ENCODE data around the gene KLK12. TPM values are rescaled to one million over a fixed set of nuclear protein-coding genes. Genes with fewer than 3 reads are reported as not detected.

Gene KLK12
- total and polyA plus RNA-seq, 4 experiments from 2014 or later: not detected

DNA sequence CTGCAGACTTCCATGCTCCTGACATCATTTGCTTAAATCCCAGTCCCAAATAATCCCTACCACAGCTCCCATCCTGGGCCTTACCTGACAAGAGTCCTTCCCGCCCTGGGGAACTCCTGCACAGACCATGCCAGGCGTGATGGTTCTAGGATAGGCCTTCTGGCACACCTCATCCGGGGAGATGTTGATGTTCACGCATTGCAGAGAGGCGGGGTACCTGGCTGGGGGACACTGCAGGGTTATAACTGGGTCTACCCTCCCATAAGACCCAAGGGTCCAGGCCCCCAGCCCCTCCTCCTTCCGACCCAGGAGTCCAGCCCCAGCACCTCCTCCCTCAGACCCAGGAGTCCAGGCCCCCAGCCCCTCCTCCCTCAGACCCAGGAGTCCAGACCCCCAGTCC is 43.9 kb upstream of the KLK12 start:
- H3K27me3 Mint-ChIP-seq: peaks cover 3 to 14% of the 10 kb centered on the region in 2 donors
- no peak overlapping the region for H3K27ac Mint-ChIP-seq
- H3K36me3 Mint-ChIP-seq: peaks cover 0 to 4% of the 10 kb centered on the region in 2 donors
- no peak for DNase-seq
- no peak overlapping the region for H3K27ac ChIP-seq (ENCODE audit: low read depth, low read length)
- peaks cover 0 to 7% (median 6%) of the 10 kb centered on the region in 8 donors for H3K9me3 Mint-ChIP-seq
- H3K9me3 ChIP-seq (ENCODE audit: control insufficient read depth in 1 of 2, low read length in 2 of 2): no peaks in the 10 kb centered on the region
- H3K36me3 ChIP-seq (ENCODE audit: insufficient read depth, low read length): no peaks in the 10 kb centered on the region
- no peaks in the 10 kb centered on the region for H3K4me1 Mint-ChIP-seq
- H3K4me3 Mint-ChIP-seq: no peak overlapping the region
- CTCF ChIA-PET (ENCODE audit: partially characterized antibody): no interaction called here
- intact Hi-C loops (cut with micrococcal nuclease): no loop called here
- no peaks in the 10 kb centered on the region for H3K4me1 ChIP-seq (ENCODE audit: insufficient read depth, low read length)
- POLR2A ChIA-PET (ENCODE audit: partially characterized antibody): interaction anchor here (0.7 kb wide), 1 partner anchor 80 kb away, joined by 4 read pairs; no protein-coding TSS in a partner anchor
- no peaks in the 10 kb centered on the region for H3K27me3 ChIP-seq (ENCODE audit: insufficient read depth, low read length)
- H3K4me3 ChIP-seq (ENCODE audit: low read length in 2 of 2): no peak overlapping the region

- DNase-seq: no peak
- no peaks in the 10 kb centered on the region for H3K27me3 ChIP-seq (ENCODE audit: insufficient read depth, low read length)
- intact Hi-C loops (cut with micrococcal nuclease): no loop called here
- no peaks in the 10 kb centered on the region for H3K4me1 Mint-ChIP-seq
- H3K27ac ChIP-seq (ENCODE audit: low read depth, low read length): no peak overlapping the region
- no peak overlapping the region for H3K4me3 Mint-ChIP-seq
- H3K36me3 Mint-ChIP-seq: no peaks in the 10 kb centered on the region
- H3K27ac Mint-ChIP-seq: peak overlapping the region in 1 of 7 donors; percentile 12
- H3K4me1 ChIP-seq (ENCODE audit: insufficient read depth, low read length): no peaks in the 10 kb centered on the region
- no peaks in the 10 kb centered on the region for H3K36me3 ChIP-seq (ENCODE audit: insufficient read depth, low read length)
- H3K27me3 Mint-ChIP-seq: peaks cover 7 to 8% of the 10 kb centered on the region in 2 donors
- CTCF ChIA-PET (ENCODE audit: partially characterized antibody): no interaction called here
- POLR2A ChIA-PET (ENCODE audit: partially characterized antibody): no interaction called here
- H3K4me3 ChIP-seq (ENCODE audit: low read length in 2 of 2): no peak overlapping the region
- no peaks in the 10 kb centered on the region for H3K9me3 ChIP-seq (ENCODE audit: control insufficient read depth in 1 of 2, low read length in 2 of 2)
- H3K9me3 Mint-ChIP-seq: peaks cover 0 to 14% (median 9%) of the 10 kb centered on the region in 8 donors
Measured at GRCh38 chr19:51078104-51078503, 43.3 kb upstream of the KLK12 start.

GRCh38 chr19:51076631-51077213 is 41.9 kb upstream of the KLK12 start:
- Mint-ChIP-seq H3K27ac (no peak overlapping the region), H3K27me3 (peaks cover 3 to 10% of the 10 kb centered on the region in 2 donors), H3K4me3 (no peak overlapping the region), H3K4me1 (no peaks in the 10 kb centered on the region), H3K36me3 (no peaks in the 10 kb centered on the region), H3K9me3 (peaks cover 0 to 19% (median 11%) of the 10 kb centered on the region in 8 donors)
- POLR2A ChIA-PET (ENCODE audit: partially characterized antibody): no interaction called here
- Histone ChIP-seq H3K4me1 (ENCODE audit: insufficient read depth, low read length) (no peaks in the 10 kb centered on the region), H3K9me3 (ENCODE audit: control insufficient read depth in 1 of 2, low read length in 2 of 2) (no peaks in the 10 kb centered on the region), H3K36me3 (ENCODE audit: insufficient read depth, low read length) (no peaks in the 10 kb centered on the region), H3K27ac (ENCODE audit: low read depth, low read length) (no peak overlapping the region), H3K4me3 (ENCODE audit: low read length in 2 of 2) (no peak overlapping the region), H3K27me3 (ENCODE audit: insufficient read depth, low read length) (no peaks in the 10 kb centered on the region)
- CTCF ChIA-PET (ENCODE audit: partially characterized antibody): no interaction called here
- DNase-seq: no peak
- intact Hi-C loops (cut with micrococcal nuclease): no loop called here

DNA sequence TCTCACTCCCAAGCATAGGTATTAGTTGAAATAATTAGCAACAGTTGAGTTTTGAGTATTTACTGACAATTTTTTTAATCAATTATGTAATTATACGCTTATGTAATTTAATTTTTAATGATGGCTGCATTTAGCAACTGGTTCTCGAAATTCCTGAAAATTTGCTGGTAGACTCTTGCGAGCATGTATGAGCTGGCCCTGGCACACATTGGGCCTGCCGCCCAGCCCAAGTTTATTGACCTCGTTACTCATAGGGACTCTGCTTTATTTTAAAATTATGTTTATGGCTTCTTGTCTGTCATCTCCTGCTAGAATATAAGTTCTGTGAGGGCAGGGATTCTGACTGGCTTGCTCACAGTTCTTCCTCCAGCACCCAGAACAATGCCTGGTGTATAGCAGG is 41.2 kb upstream of the KLK12 start:
- H3K36me3 ChIP-seq (ENCODE audit: insufficient read depth, low read length): no peaks in the 10 kb centered on the region
- H3K4me1 Mint-ChIP-seq: no peaks in the 10 kb centered on the region
- CTCF ChIA-PET (ENCODE audit: partially characterized antibody): no interaction called here
- no peaks in the 10 kb centered on the region for H3K9me3 ChIP-seq (ENCODE audit: control insufficient read depth in 1 of 2, low read length in 2 of 2)
- H3K27ac ChIP-seq (ENCODE audit: low read depth, low read length): no peak overlapping the region
- peaks cover 3 to 10% of the 10 kb centered on the region in 2 donors for H3K27me3 Mint-ChIP-seq
- H3K27ac Mint-ChIP-seq: no peak overlapping the region
- no peak for DNase-seq
- no peaks in the 10 kb centered on the region for H3K27me3 ChIP-seq (ENCODE audit: insufficient read depth, low read length)
- H3K4me1 ChIP-seq (ENCODE audit: insufficient read depth, low read length): no peaks in the 10 kb centered on the region
- H3K4me3 ChIP-seq (ENCODE audit: low read length in 2 of 2): no peak overlapping the region
- POLR2A ChIA-PET (ENCODE audit: partially characterized antibody): no interaction called here
- H3K36me3 Mint-ChIP-seq: no peaks in the 10 kb centered on the region
- intact Hi-C loops (cut with micrococcal nuclease): no loop called here
- H3K4me3 Mint-ChIP-seq: no peak overlapping the region
- H3K9me3 Mint-ChIP-seq: peaks cover 0 to 19% (median 11%) of the 10 kb centered on the region in 8 donors

- Mint-ChIP-seq H3K4me1 (peaks cover 0 to under 1% (median 0%) of the 10 kb centered on the region in 4 donors), H3K36me3 (no peaks in the 10 kb centered on the region), H3K27me3 (peaks cover 14 to 26% of the 10 kb centered on the region in 2 donors), H3K4me3 (no peak overlapping the region), H3K9me3 (peaks cover 0 to 19% (median 11%) of the 10 kb centered on the region in 8 donors), H3K27ac (no peak overlapping the region)
- H3K27me3 ChIP-seq (ENCODE audit: insufficient read depth, low read length): no peaks in the 10 kb centered on the region
- no peaks in the 10 kb centered on the region for H3K4me1 ChIP-seq (ENCODE audit: insufficient read depth, low read length)
- ChIA-PET CTCF (ENCODE audit: partially characterized antibody) (interaction anchor here (0.6 kb wide), 1 partner anchor 142 kb away, joined by 4 read pairs; no protein-coding TSS in a partner anchor), POLR2A (ENCODE audit: partially characterized antibody) (no interaction called here)
- no peaks in the 10 kb centered on the region for H3K9me3 ChIP-seq (ENCODE audit: control insufficient read depth in 1 of 2, low read length in 2 of 2)
- no peak overlapping the region for H3K27ac ChIP-seq (ENCODE audit: low read depth, low read length)
- no peak overlapping the region for H3K4me3 ChIP-seq (ENCODE audit: low read length in 2 of 2)
- H3K36me3 ChIP-seq (ENCODE audit: insufficient read depth, low read length): no peaks in the 10 kb centered on the region
- DNase-seq: no peak
- intact Hi-C loops (cut with micrococcal nuclease): no loop called here
Measured at GRCh38 chr19:51071095-51071405, 36.2 kb upstream of the KLK12 start.

DNA sequence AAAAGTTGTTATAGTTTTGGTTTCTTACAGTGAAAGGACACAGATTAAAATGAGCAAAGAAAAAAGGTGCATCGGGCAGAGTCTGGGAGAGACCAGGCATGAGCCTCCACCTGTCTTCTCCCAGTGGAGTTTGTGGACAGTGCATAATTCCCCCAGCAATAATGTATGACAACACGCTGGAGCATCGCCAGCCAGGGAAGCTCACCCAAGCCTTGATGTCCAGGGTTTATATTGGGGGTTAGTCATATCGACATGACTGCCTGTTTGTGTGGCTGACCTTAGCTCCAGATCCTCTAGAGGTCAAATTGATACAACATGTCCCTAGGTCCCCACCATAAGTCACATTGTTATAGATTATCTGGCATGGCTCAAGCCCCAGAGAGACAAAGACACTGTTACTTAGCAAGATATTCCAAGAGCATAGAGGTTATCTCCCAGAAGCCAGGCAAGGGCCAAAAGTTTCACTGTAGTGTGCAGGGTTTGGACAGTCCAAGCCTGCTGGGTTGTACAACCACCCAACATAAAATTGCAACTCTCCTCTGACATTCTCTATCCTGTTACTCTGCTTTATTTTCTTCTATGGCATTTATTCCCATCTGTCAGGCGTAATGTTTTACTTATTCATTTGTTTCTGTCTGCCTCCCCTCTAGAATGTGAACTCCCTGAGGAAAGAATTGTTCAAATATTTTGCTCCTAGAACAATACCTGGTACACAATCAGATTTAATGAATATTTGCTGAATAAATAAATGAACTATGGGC is 35.7 kb upstream of the KLK12 start:
- H3K4me1 Mint-ChIP-seq: peaks cover 0 to 3% (median 0%) of the 10 kb centered on the region in 4 donors

GRCh38 chr19:51066393-51067186 is 31.8 kb upstream of the KLK12 start:
- POLR2A ChIA-PET (ENCODE audit: partially characterized antibody): no interaction called here
- Histone ChIP-seq H3K27ac (ENCODE audit: low read depth, low read length) (no peak overlapping the region), H3K27me3 (ENCODE audit: insufficient read depth, low read length) (peaks cover 13% of the 10 kb centered on the region), H3K4me3 (ENCODE audit: low read length in 2 of 2) (no peak overlapping the region), H3K36me3 (ENCODE audit: insufficient read depth, low read length) (no peaks in the 10 kb centered on the region), H3K4me1 (ENCODE audit: insufficient read depth, low read length) (peaks cover 3% of the 10 kb centered on the region), H3K9me3 (ENCODE audit: control insufficient read depth in 1 of 2, low read length in 2 of 2) (no peaks in the 10 kb centered on the region)
- H3K27ac Mint-ChIP-seq: no peak overlapping the region
- CTCF ChIA-PET (ENCODE audit: partially characterized antibody): interaction anchor here (0.7 kb wide), 1 partner anchor 19 kb away, joined by 3 read pairs; no protein-coding TSS in a partner anchor
- intact Hi-C loops (cut with micrococcal nuclease): no loop called here
- H3K4me3 Mint-ChIP-seq: no peak overlapping the region
- peaks cover 29 to 31% of the 10 kb centered on the region in 2 donors for H3K27me3 Mint-ChIP-seq
- H3K36me3 Mint-ChIP-seq: no peaks in the 10 kb centered on the region
- peaks cover 0 to 6% (median 3%) of the 10 kb centered on the region in 4 donors for H3K4me1 Mint-ChIP-seq
- DNase-seq: no peak
- H3K9me3 Mint-ChIP-seq: peaks cover 0 to 1% (median 0%) of the 10 kb centered on the region in 8 donors

More for the DNA sequence above, 35.7 kb upstream of the KLK12 start:
- no peaks in the 10 kb centered on the region for H3K9me3 ChIP-seq (ENCODE audit: control insufficient read depth in 1 of 2, low read length in 2 of 2)
- Mint-ChIP-seq H3K4me3 (no peak overlapping the region), H3K27ac (no peak overlapping the region), H3K27me3 (peaks cover 17 to 29% of the 10 kb centered on the region in 2 donors), H3K9me3 (peaks cover 0 to 19% (median 11%) of the 10 kb centered on the region in 8 donors), H3K36me3 (no peaks in the 10 kb centered on the region)
- no peaks in the 10 kb centered on the region for H3K36me3 ChIP-seq (ENCODE audit: insufficient read depth, low read length)
- no peak overlapping the region for H3K27ac ChIP-seq (ENCODE audit: low read depth, low read length)
- no peak overlapping the region for H3K4me3 ChIP-seq (ENCODE audit: low read length in 2 of 2)
- H3K4me1 ChIP-seq (ENCODE audit: insufficient read depth, low read length): no peaks in the 10 kb centered on the region
- ChIA-PET CTCF (ENCODE audit: partially characterized antibody) (interaction anchor here (0.6 kb wide), 1 partner anchor 141 kb away, joined by 4 read pairs; no protein-coding TSS in a partner anchor), POLR2A (ENCODE audit: partially characterized antibody) (no interaction called here)
- H3K27me3 ChIP-seq (ENCODE audit: insufficient read depth, low read length): peaks cover 5% of the 10 kb centered on the region
- intact Hi-C loops (cut with micrococcal nuclease): no loop called here
- DNase-seq: no peak
